Loucy (cell line): ENCODE results near the gene PPP1R18.

ENCODE experiments used
- EZH2phosphoT487 ChIP-seq: fragments of 200-600 bp; IDR thresholded peaks from 2 replicates; pipeline ENCODE4 v1.6.1; 2018; ENCODE audit warnings: antibody characterized with exemption, mild to moderate bottlenecking, moderate library complexity, borderline replicate concordance
- TF ChIP-seq, protein P1 (sequence below): fragments of 200-600 bp; sonication (generic); conservative IDR thresholded peaks from 2 replicates; pipeline ENCODE4 v1.5.1; 2014; ENCODE audit warnings: mild to moderate bottlenecking, antibody characterized with exemption, low read length

DNA sequence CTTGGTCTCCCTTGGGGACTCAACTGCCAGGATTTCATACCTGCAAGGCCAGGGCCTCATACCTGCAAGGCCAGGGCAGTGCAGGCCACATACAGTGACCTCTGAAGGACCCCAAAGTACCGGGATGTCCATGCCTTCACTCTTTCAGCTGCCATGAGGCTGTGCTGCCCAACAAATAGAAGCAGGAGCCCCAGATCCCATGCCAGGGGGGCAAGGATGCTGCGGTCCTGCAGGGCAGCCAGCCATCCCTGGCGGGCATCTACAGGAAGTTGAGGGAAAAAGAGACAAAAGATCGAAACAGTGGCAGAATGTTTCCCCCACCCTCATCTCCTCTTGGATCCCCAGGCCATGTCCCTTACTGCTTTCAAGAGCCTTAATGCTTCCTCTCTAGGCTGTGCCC, 3.5 kb upstream of the PPP1R18 start:
- TF ChIP-seq, protein P1, sequence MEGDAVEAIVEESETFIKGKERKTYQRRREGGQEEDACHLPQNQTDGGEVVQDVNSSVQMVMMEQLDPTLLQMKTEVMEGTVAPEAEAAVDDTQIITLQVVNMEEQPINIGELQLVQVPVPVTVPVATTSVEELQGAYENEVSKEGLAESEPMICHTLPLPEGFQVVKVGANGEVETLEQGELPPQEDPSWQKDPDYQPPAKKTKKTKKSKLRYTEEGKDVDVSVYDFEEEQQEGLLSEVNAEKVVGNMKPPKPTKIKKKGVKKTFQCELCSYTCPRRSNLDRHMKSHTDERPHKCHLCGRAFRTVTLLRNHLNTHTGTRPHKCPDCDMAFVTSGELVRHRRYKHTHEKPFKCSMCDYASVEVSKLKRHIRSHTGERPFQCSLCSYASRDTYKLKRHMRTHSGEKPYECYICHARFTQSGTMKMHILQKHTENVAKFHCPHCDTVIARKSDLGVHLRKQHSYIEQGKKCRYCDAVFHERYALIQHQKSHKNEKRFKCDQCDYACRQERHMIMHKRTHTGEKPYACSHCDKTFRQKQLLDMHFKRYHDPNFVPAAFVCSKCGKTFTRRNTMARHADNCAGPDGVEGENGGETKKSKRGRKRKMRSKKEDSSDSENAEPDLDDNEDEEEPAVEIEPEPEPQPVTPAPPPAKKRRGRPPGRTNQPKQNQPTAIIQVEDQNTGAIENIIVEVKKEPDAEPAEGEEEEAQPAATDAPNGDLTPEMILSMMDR, result no peak
- no peak for TF ChIP-seq EZH2phosphoT487
